Epithelial cell of proximal tubule (primary cell): ENCODE data around the gene FXYD6. TPM values are rescaled to one million over a fixed set of nuclear protein-coding genes. Genes with fewer than 3 reads are reported as not detected.

Experiments
- DNase-seq: peaks from one replicate; pipeline ENCODE4 v3.0.0-alpha.2; 2011; ENCODE audit warnings: low read depth
- H3K4me3 ChIP-seq: 2 replicates; pipeline ENCODE4 v1.5.1; 2011; ENCODE audit warnings: low read depth, mild to moderate bottlenecking, low read length
- CTCF ChIP-seq: conservative IDR thresholded peaks from 2 replicates; pipeline ENCODE4 v1.5.1; 2012; ENCODE audit warnings: low read depth, mild to moderate bottlenecking, low read length
- total RNA-seq: library from RNA; depleted of rRNA; stranded (reverse); fragments of >200 nt; gene quantifications from 2 replicates; pipeline ENCODE4 v1.2.3, GENCODE V29; 2015

Gene FXYD6
- total RNA-seq, 1 donor from 2014 or later: 71.2 TPM

- no peak for DNase-seq
- TF ChIP-seq CTCF: no peak
- H3K4me3 ChIP-seq: peak within 1 kb of the TSS; percentile 55
Observed at GRCh38 chr11:117796872-117797529, 79.5 kb downstream of the FXYD6 start, which contains the start of gene DSCAML1. DSCAML1 (minus strand) TSS chr11:117797216; CDS start chr11:117797079, 137 bp downstream.

- no peak for DNase-seq
- no peak for TF ChIP-seq CTCF
- H3K4me3 ChIP-seq: peak overlapping the region; percentile 55
Observed at GRCh38 chr11:117796456-117796871, 80.0 kb downstream of the FXYD6 start.

GRCh38 chr11:117795638-117796455 lies 80.6 kb downstream of the FXYD6 start:
- no peak for DNase-seq
- peak overlapping the region; percentile 55 for H3K4me3 ChIP-seq
- TF ChIP-seq CTCF: no peak

GRCh38 chr11:117794772-117795629 lies 81.5 kb downstream of the FXYD6 start:
- TF ChIP-seq CTCF: no peak
- H3K4me3 ChIP-seq: no peak overlapping the region
- no peak for DNase-seq

GRCh38 chr11:117794135-117794534 lies 82.3 kb downstream of the FXYD6 start:
- TF ChIP-seq CTCF: no peak
- H3K4me3 ChIP-seq: no peak overlapping the region
- DNase-seq: no peak

- no peak overlapping the region for H3K4me3 ChIP-seq
- no peak for DNase-seq
- no peak for TF ChIP-seq CTCF
Observed at GRCh38 chr11:117793583-117793982, 82.9 kb downstream of the FXYD6 start.
